HepG2 (cell line): ENCODE measurements around the gene CYP2C19. TPM values are rescaled to one million over a fixed set of nuclear protein-coding genes. Genes with fewer than 3 reads are reported as not detected.

ENCODE experiments used
- ATAC-seq: fragments of 200-7000 bp; cut with Tn5 transposase; 3 replicates; pipeline ENCODE4 v1.9.1; 2020; ENCODE audit warnings: mild to moderate bottlenecking, moderate library complexity
- BruUV-seq: library from RNA; stranded (reverse); fragments of 400-500 nt; replicated peaks from 2 replicates; lab custom pipeline; 2021; lab: Mats Ljungman, UMichigan
- CTCF ChIA-PET: fragments of 300-600 bp; formaldehyde crosslinking; extraction: SDS; loops from one replicate; lab custom pipeline; 2021; ENCODE audit warnings: low total read pairs, inconsistent platforms, low intra/inter-chr PET ratio; lab: Yijun Ruan, JAX
- POLR2A ChIA-PET: fragments of 350-600 bp; sonication (Branson Sonifier 250); formaldehyde crosslinking; loops from one replicate; lab custom pipeline; 2020; ENCODE audit warnings: antibody characterized with exemption, inconsistent platforms; lab: Yijun Ruan, JAX
- DNase-seq: peaks from one replicate; pipeline ENCODE4 v3.0.0-alpha.2; 2015; ENCODE audit warnings: low spot score
- FAIRE-seq: peaks from 3 replicates; lab custom pipeline; 2011; peaks lifted over from hg19 to GRCh38; lab: Jason Lieb, UNC
- H2AFZ ChIP-seq: one replicate; pipeline ENCODE4 v1.6.1; 2011; ENCODE audit warnings: low read length, inconsistent platforms
- H3K27ac ChIP-seq: fragments of 300-600 bp; 3 replicates; pipeline ENCODE4 v1.8.0; 2011; ENCODE audit warnings: mixed run types, mild to moderate bottlenecking, mixed read lengths, low read length, inconsistent platforms; ENCODE audit not compliant: insufficient read depth; ENCODE audit errors: extremely low read length
- H3K27me3 ChIP-seq, 2 experiments: fragments of 200-600 bp in 1 of 2; 2 replicates in 1 of 2; 3 replicates in 1 of 2; pipeline versions ENCODE4 v1.6.0 to v1.8.0; 2011; ENCODE audit warnings: low read length in 2 of 2, mild to moderate bottlenecking in 2 of 2, moderate library complexity in 2 of 2, inconsistent platforms in 1 of 2; ENCODE audit not compliant: insufficient read depth in 2 of 2, control insufficient read depth in 1 of 2
- H3K36me3 ChIP-seq, 2 experiments: fragments of 200-600 bp in 1 of 2; replicated peaks in 1 of 2; 2 replicates in 1 of 2; 3 replicates in 1 of 2; pipeline versions ENCODE4 v1.5.1 to v1.8.0; 2011; ENCODE audit warnings: low read length in 2 of 2, inconsistent platforms in 1 of 2; ENCODE audit not compliant: insufficient read depth in 2 of 2, control insufficient read depth in 1 of 2
- H3K4me1 ChIP-seq: 2 replicates; pipeline ENCODE4 v1.5.1; 2012; ENCODE audit warnings: low read length, inconsistent platforms; ENCODE audit not compliant: insufficient read depth
- H3K4me2 ChIP-seq: 2 replicates; pipeline ENCODE4 v1.6.0; 2011; ENCODE audit warnings: low read depth, low read length, inconsistent platforms
- H3K4me3 ChIP-seq, 3 experiments: fragments of 200-600 bp in 1 of 3; sonication (generic), shearing (Covaris generic) in 1 of 3; replicated peaks in 1 of 3; 2 replicates each; pipeline ENCODE4 v1.5.1; 2011 to 2016; ENCODE audit warnings: low read length in 3 of 3, inconsistent platforms in 2 of 3, low read depth in 2 of 3, mild to moderate bottlenecking in 2 of 3, control low read depth in 1 of 3, mixed read lengths in 1 of 3; ENCODE audit not compliant: insufficient read depth in 1 of 3
- H3K79me2 ChIP-seq: one replicate; pipeline ENCODE4 v1.6.1; 2011; ENCODE audit warnings: low read length, inconsistent platforms; ENCODE audit not compliant: insufficient read depth
- H3K9ac ChIP-seq: 2 replicates; pipeline ENCODE4 v1.6.0; 2011; ENCODE audit warnings: mild to moderate bottlenecking, low read depth, low read length, inconsistent platforms; ENCODE audit not compliant: insufficient read depth
- H3K9me3 ChIP-seq: 2 replicates; pipeline ENCODE4 v1.5.1; 2012; ENCODE audit warnings: mild to moderate bottlenecking, low read length
- H4K20me1 ChIP-seq: 2 replicates; pipeline ENCODE4 v1.6.0; 2011; ENCODE audit warnings: inconsistent platforms, mild to moderate bottlenecking, low read length, moderate library complexity; ENCODE audit not compliant: insufficient read depth
- CBFB ChIP-seq: sonication (generic); formaldehyde crosslinking; IDR thresholded peaks from 2 replicates; pipeline ENCODE4 v1.4.0; 2020; ENCODE audit warnings: missing genetic modification reagents
- DMAP1 ChIP-seq: IDR thresholded peaks from 2 replicates; pipeline ENCODE4 v1.6.1; 2016
- FOXA3 ChIP-seq: IDR thresholded peaks from 2 replicates; pipeline ENCODE4 v1.6.1; 2016; ENCODE audit warnings: missing genetic modification reagents, missing compliant biosample characterization
- ISL2 ChIP-seq: sonication (generic); formaldehyde crosslinking; IDR thresholded peaks from 2 replicates; pipeline ENCODE4 v1.5.0; 2020; ENCODE audit warnings: missing genetic modification reagents
- KLF12 ChIP-seq: sonication (generic); formaldehyde crosslinking; IDR thresholded peaks from 2 replicates; pipeline ENCODE4 v1.4.0; 2020; ENCODE audit warnings: missing genetic modification reagents, borderline replicate concordance
- NFYB ChIP-seq: sonication (generic); formaldehyde crosslinking; IDR thresholded peaks from 2 replicates; pipeline ENCODE4 v1.4.0; 2020; ENCODE audit warnings: missing genetic modification reagents
- PPARG ChIP-seq: conservative IDR thresholded peaks from 2 replicates; pipeline ENCODE4 v1.6.1; 2016; ENCODE audit warnings: missing biosample characterization, missing genetic modification reagents
- RNF2 ChIP-seq: fragments of 450-650 bp; conservative IDR thresholded peaks from 2 replicates; pipeline ENCODE4 v1.6.1; 2016; ENCODE audit warnings: low read depth
- SOX13 ChIP-seq, 3 experiments: fragments of 450-650 bp in 1 of 3; sonication (generic) in 1 of 3; formaldehyde crosslinking in 1 of 3; IDR thresholded peaks in 2 of 3; conservative IDR thresholded peaks in 1 of 3; 2 replicates each; pipeline versions ENCODE4 v1.5.0 to v1.6.1; 2016 to 2020; ENCODE audit warnings: antibody characterized with exemption in 1 of 3, mild to moderate bottlenecking in 1 of 3, missing compliant biosample characterization in 1 of 3, missing genetic modification reagents in 1 of 3, moderate library complexity in 1 of 3
- ZBTB33 ChIP-seq: sonication (generic); formaldehyde crosslinking; IDR thresholded peaks from 2 replicates; pipeline ENCODE4 v1.4.0; 2020; ENCODE audit warnings: missing genetic modification reagents
- ZFP90 ChIP-seq: sonication (generic); formaldehyde crosslinking; IDR thresholded peaks from 2 replicates; pipeline ENCODE4 v1.8.0; 2022; ENCODE audit warnings: missing genetic modification reagents, mild to moderate bottlenecking, inconsistent platforms, borderline replicate concordance
- ZNF878 ChIP-seq: sonication (generic); formaldehyde crosslinking; IDR thresholded peaks from 2 replicates; pipeline ENCODE4 v1.8.1; 2023; ENCODE audit warnings: mild to moderate bottlenecking, missing genetic modification reagents, moderate library complexity
- WGBS: methylation state at CpG from one replicate; pipeline ENCODE4 v1.1.6; 2017; ENCODE audit warnings: low lambda C conversion rate; 5-methylcytosine and 5-hydroxymethylcytosine counted together
- in situ Hi-C: cut with HindIII; loops from 2 replicates; pipeline ENCODE4 v1.10.0; 2017; ENCODE audit warnings: low pct_unique_long_range_greater_than_20kb; ENCODE audit not compliant: extremely low pct_ligation_motif_present
- intact Hi-C: fragments of 100-400 bp; cut with micrococcal nuclease; formaldehyde crosslinking; loops from one replicate; pipeline ENCODE4 v1.10.0; 2022; ENCODE audit not compliant: unreplicated experiment
- polyA plus RNA-seq, 8 experiments: library from polyadenylated mRNA; depleted of rRNA in 3 of 8; stranded (reverse) in 7 of 8; unstranded in 1 of 8; fragments of >200 nt; fragmentation: Illumina TruSeq in 4 of 8; extraction: Trizol in 4 of 8; gene quantifications; 2 replicates each; pipeline versions ENCODE4 v1.2.1 to v1.2.3, GENCODE V29; 2011 to 2016; ENCODE audit warnings: low read depth in 4 of 8, missing spikeins in 1 of 8, mixed read lengths in 1 of 8; ENCODE audit not compliant: insufficient read depth in 1 of 8
- total RNA-seq, 5 experiments: library from RNA; depleted of rRNA; stranded (reverse); fragments of >200 nt; fragmentation: Illumina TruSeq; extraction: Trizol; gene quantifications; 2 replicates each; pipeline ENCODE4 v1.2.3, GENCODE V29; 2016; ENCODE audit warnings: low read depth in 1 of 5

Gene CYP2C19
- total and polyA plus RNA-seq, 2 of the 13 experiments (the other 11 are each of a cell fraction or from before 2014, with no cell fraction given) = not detected

DNA sequence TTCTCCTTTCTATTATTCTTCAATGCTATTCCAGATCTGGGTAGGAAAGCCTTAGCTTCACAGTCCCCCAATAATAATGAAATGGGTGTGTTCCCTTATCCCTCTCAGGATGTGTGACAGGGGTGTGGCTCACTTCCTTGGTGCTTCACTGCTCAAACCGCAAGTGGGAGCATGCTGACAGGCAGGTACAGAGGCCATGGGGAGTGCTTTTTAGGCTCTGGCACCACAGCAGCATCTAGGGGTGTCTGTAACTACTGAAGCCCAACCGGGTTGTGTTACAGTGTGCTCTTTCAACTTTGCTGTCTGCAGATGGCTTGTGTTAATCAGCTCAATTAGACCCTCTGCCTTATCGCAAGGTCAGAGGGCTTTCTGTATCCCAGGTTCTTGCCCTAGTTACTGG, 96.6 kb downstream of the CYP2C19 start:
- no peaks in the 10 kb centered on the region for H3K27me3 ChIP-seq
- ATAC-seq (no peak), DNase-seq (no peak), FAIRE-seq (no peak)
- no peaks in the 10 kb centered on the region for H3K4me1 ChIP-seq
- no peak overlapping the region for H3K4me2 ChIP-seq
- BruUV-seq = no TSS peak
- in situ Hi-C loops (no loop called here), intact Hi-C loops (no loop called here)
- H3K9me3 ChIP-seq = no peaks in the 10 kb centered on the region
- H4K20me1 ChIP-seq = no peaks in the 10 kb centered on the region
- ChIA-PET POLR2A (no interaction called here), CTCF (no interaction called here)
- no peak overlapping the region for H3K4me3 ChIP-seq
- no peaks in the 10 kb centered on the region for H3K79me2 ChIP-seq
- no peak overlapping the region for H3K9ac ChIP-seq
- H2AFZ ChIP-seq = no peak overlapping the region
- H3K27ac ChIP-seq = no peak overlapping the region
- TF ChIP-seq ZNF878 (CRISPR knock-in tag) (no peak), ISL2 (no peak), ZFP90 (CRISPR knock-in tag) (no peak), DMAP1 (CRISPR knock-in tag) (no peak), NFYB (CRISPR knock-in tag) (no peak), FOXA3 (CRISPR knock-in tag) (no peak), ZBTB33 (CRISPR knock-in tag) (no peak), KLF12 (no peak)
- no peaks in the 10 kb centered on the region for H3K36me3 ChIP-seq
- WGBS = 48% methylated on average over 3 of the region's 3 CpGs

DNA sequence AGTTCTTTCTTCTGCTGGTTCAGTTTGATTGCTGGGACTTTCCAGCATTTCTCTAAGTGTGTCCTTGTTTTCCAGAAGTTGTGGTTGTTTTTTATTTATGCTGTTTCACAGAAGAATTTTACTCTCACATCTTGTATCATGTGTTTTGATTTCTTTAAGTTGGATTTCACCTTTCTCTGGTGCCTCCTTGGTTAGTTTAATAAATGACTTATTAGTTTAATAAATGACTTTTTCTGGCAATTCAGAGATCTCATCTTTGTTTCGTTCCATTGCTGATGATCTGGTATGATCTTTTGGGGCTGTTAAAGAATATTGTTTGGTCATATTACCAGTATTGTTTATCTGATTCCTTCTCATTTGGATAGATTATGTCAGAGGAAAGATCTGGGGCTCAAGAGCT, 116.2 kb downstream of the CYP2C19 start:
- H3K4me2 ChIP-seq = no peak overlapping the region
- H2AFZ ChIP-seq = no peak overlapping the region
- in situ Hi-C loops = no loop called here
- H3K36me3 ChIP-seq = no peaks in the 10 kb centered on the region
- no TSS peak for BruUV-seq
- no peak overlapping the region for H3K27ac ChIP-seq
- H3K4me3 ChIP-seq = no peak overlapping the region
- ChIA-PET POLR2A (no interaction called here), CTCF (no interaction called here)
- H4K20me1 ChIP-seq = no peaks in the 10 kb centered on the region
- H3K4me1 ChIP-seq = no peaks in the 10 kb centered on the region
- intact Hi-C loops = no loop called here
- no peaks in the 10 kb centered on the region for H3K27me3 ChIP-seq
- H3K79me2 ChIP-seq = no peaks in the 10 kb centered on the region
- DNase-seq (no peak), FAIRE-seq (no peak), ATAC-seq (no peak)
- 30% methylated on average over 1 of the region's 1 CpG for WGBS
- H3K9me3 ChIP-seq = no peaks in the 10 kb centered on the region
- H3K9ac ChIP-seq = no peak overlapping the region
- TF ChIP-seq PPARG (CRISPR knock-in tag) = no peak
- no peak for TF ChIP-seq SOX13 (IDR thresholded peaks at IDR 0.05)
- no peak for TF ChIP-seq SOX13 (CRISPR knock-in tag; conservative IDR thresholded peaks at IDR 0.05 in 1 of 2, IDR thresholded peaks at IDR 0.05 in 1 of 2)
- TF ChIP-seq RNF2 = no peak
- no peak for TF ChIP-seq CBFB (CRISPR knock-in tag)
